ENCODE results near the gene WIPI1.

Gene WIPI1

GRCh38 chr17:68455901-68456338 lies 1.4 kb downstream of the WIPI1 start:
- Histone ChIP-seq H3K4ac (ENCODE audit: low read depth, low read length) (no peak overlapping the region), H2BK120ac (ENCODE audit: low read depth, low read length) (no peak overlapping the region), H3K27ac (ENCODE audit: low read depth, low read length) (no peak overlapping the region), H3K4me1 (ENCODE audit: control insufficient read depth, low read depth, low read length) (peaks cover 3% of the 10 kb centered on the region), H3K79me1 (ENCODE audit: low read length) (no peaks in the 10 kb centered on the region), H2BK5ac (ENCODE audit: low read length) (no peak overlapping the region), H3K4me3 (ENCODE audit: low read length) (no peak overlapping the region), H4K5ac (ENCODE audit: low read length) (no peak overlapping the region), H2BK15ac (replicated peaks; ENCODE audit: low read depth) (no peak overlapping the region), H3K18ac (ENCODE audit: low read length) (no peak overlapping the region), H4K8ac (ENCODE audit: low read depth, low read length) (no peak overlapping the region), H3K56ac (ENCODE audit: low read length) (peak overlapping the region; percentile 88), H2AK5ac (ENCODE audit: low read length) (no peak overlapping the region), H3K36me3 (ENCODE audit: control insufficient read depth, insufficient read depth, low read length) (no peaks in the 10 kb centered on the region), H3K79me2 (ENCODE audit: control insufficient read depth, insufficient read depth, low read length) (no peaks in the 10 kb centered on the region), H3K4me2 (ENCODE audit: low read length) (peak overlapping the region; percentile 35), H3K9ac (ENCODE audit: low read length) (peak overlapping the region; percentile 34), H3K23ac (ENCODE audit: low read length) (no peak overlapping the region), H3K27me3 (ENCODE audit: insufficient read depth, low read length, poor library complexity) (no peaks in the 10 kb centered on the region)
- DNase-seq, result no peak
- WGBS (ENCODE audit: extremely low coverage, insufficient coverage, low lambda C conversion rate), result no CpG with 5 or more reads among the region's 4 CpGs

GRCh38 chr17:68453991-68454665 lies 3.2 kb downstream of the WIPI1 start:
- H3K27ac ChIP-seq (ENCODE audit: low read depth, low read length), result no peak overlapping the region
- no peak overlapping the region for H3K4ac ChIP-seq (ENCODE audit: low read depth, low read length)
- no peaks in the 10 kb centered on the region for H3K36me3 ChIP-seq (ENCODE audit: control insufficient read depth, insufficient read depth, low read length)
- no peak overlapping the region for H2BK5ac ChIP-seq (ENCODE audit: low read length)
- H3K4me3 ChIP-seq (ENCODE audit: low read length), result no peak overlapping the region
- H3K27me3 ChIP-seq (ENCODE audit: insufficient read depth, low read length, poor library complexity), result no peaks in the 10 kb centered on the region
- H3K56ac ChIP-seq (ENCODE audit: low read length), result no peak overlapping the region
- no peaks in the 10 kb centered on the region for H3K79me1 ChIP-seq (ENCODE audit: low read length)
- H3K4me1 ChIP-seq (ENCODE audit: control insufficient read depth, low read depth, low read length), result peaks cover 3% of the 10 kb centered on the region
- no peak for DNase-seq
- no peak overlapping the region for H3K9ac ChIP-seq (ENCODE audit: low read length)
- H4K5ac ChIP-seq (ENCODE audit: low read length), result no peak overlapping the region
- no CpG with 5 or more reads among the region's 5 CpGs for WGBS (ENCODE audit: extremely low coverage, insufficient coverage, low lambda C conversion rate)
- no peak overlapping the region for H3K4me2 ChIP-seq (ENCODE audit: low read length)
- H2BK15ac ChIP-seq (replicated peaks; ENCODE audit: low read depth), result no peak overlapping the region
- H2AK5ac ChIP-seq (ENCODE audit: low read length), result no peak overlapping the region
- no peaks in the 10 kb centered on the region for H3K79me2 ChIP-seq (ENCODE audit: control insufficient read depth, insufficient read depth, low read length)
- no peak overlapping the region for H2BK120ac ChIP-seq (ENCODE audit: low read depth, low read length)
- H3K18ac ChIP-seq (ENCODE audit: low read length), result no peak overlapping the region
- H4K8ac ChIP-seq (ENCODE audit: low read depth, low read length), result no peak overlapping the region
- H3K23ac ChIP-seq (ENCODE audit: low read length), result no peak overlapping the region

GRCh38 chr17:68452724-68453290 lies 4.5 kb downstream of the WIPI1 start:
- H3K4ac ChIP-seq (ENCODE audit: low read depth, low read length), result no peak overlapping the region
- H4K5ac ChIP-seq (ENCODE audit: low read length), result no peak overlapping the region
- H3K9ac ChIP-seq (ENCODE audit: low read length), result no peak overlapping the region
- H3K4me3 ChIP-seq (ENCODE audit: low read length), result no peak overlapping the region
- no peak overlapping the region for H3K56ac ChIP-seq (ENCODE audit: low read length)
- H3K4me1 ChIP-seq (ENCODE audit: control insufficient read depth, low read depth, low read length), result peaks cover 3% of the 10 kb centered on the region
- no peak overlapping the region for H2BK15ac ChIP-seq (replicated peaks; ENCODE audit: low read depth)
- no peak overlapping the region for H4K8ac ChIP-seq (ENCODE audit: low read depth, low read length)
- no peak overlapping the region for H2BK120ac ChIP-seq (ENCODE audit: low read depth, low read length)
- H3K23ac ChIP-seq (ENCODE audit: low read length), result no peak overlapping the region
- no peak overlapping the region for H2AK5ac ChIP-seq (ENCODE audit: low read length)
- H3K27ac ChIP-seq (ENCODE audit: low read depth, low read length), result no peak overlapping the region
- no CpG with 5 or more reads among the region's 6 CpGs for WGBS (ENCODE audit: extremely low coverage, insufficient coverage, low lambda C conversion rate)
- H3K18ac ChIP-seq (ENCODE audit: low read length), result no peak overlapping the region
- DNase-seq, result no peak
- no peaks in the 10 kb centered on the region for H3K79me2 ChIP-seq (ENCODE audit: control insufficient read depth, insufficient read depth, low read length)
- no peaks in the 10 kb centered on the region for H3K27me3 ChIP-seq (ENCODE audit: insufficient read depth, low read length, poor library complexity)
- H3K79me1 ChIP-seq (ENCODE audit: low read length), result no peaks in the 10 kb centered on the region
- H3K36me3 ChIP-seq (ENCODE audit: control insufficient read depth, insufficient read depth, low read length), result no peaks in the 10 kb centered on the region
- no peak overlapping the region for H2BK5ac ChIP-seq (ENCODE audit: low read length)
- no peak overlapping the region for H3K4me2 ChIP-seq (ENCODE audit: low read length)

GRCh38 chr17:68451670-68452354 lies 5.5 kb downstream of the WIPI1 start:
- Histone ChIP-seq H3K56ac (ENCODE audit: low read length) (no peak overlapping the region), H3K27ac (ENCODE audit: low read depth, low read length) (no peak overlapping the region), H3K36me3 (ENCODE audit: control insufficient read depth, insufficient read depth, low read length) (no peaks in the 10 kb centered on the region)

DNA sequence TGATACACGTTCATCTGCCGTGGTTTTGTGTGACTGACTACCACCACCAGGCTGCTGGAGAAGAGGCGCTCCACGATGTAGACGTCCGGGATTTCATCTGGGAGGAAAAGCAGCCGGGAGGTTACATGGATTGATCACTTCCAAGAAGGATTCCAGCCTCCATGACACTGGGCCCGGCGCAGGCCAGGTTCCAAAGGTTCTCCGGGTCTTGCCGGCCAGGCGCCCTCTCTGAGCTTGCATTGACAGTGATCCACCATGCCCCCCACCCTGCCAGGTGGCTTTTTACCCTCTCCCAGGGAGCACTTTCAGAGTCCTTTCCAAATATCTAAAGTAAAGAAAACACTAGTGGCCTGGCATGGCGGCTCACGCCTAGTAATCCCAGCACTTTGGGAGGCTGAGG lies 6.5 kb downstream of the WIPI1 start:
- Histone ChIP-seq H3K9ac (ENCODE audit: low read length) (no peak overlapping the region), H2BK5ac (ENCODE audit: low read length) (no peak overlapping the region), H2BK120ac (ENCODE audit: low read depth, low read length) (no peak overlapping the region), H3K4ac (ENCODE audit: low read depth, low read length) (no peak overlapping the region), H3K36me3 (ENCODE audit: control insufficient read depth, insufficient read depth, low read length) (no peaks in the 10 kb centered on the region), H3K4me1 (ENCODE audit: control insufficient read depth, low read depth, low read length) (no peaks in the 10 kb centered on the region), H3K4me2 (ENCODE audit: low read length) (no peak overlapping the region), H3K18ac (ENCODE audit: low read length) (no peak overlapping the region), H3K79me2 (ENCODE audit: control insufficient read depth, insufficient read depth, low read length) (no peaks in the 10 kb centered on the region), H3K79me1 (ENCODE audit: low read length) (no peaks in the 10 kb centered on the region), H2AK5ac (ENCODE audit: low read length) (no peak overlapping the region), H3K23ac (ENCODE audit: low read length) (no peak overlapping the region), H4K5ac (ENCODE audit: low read length) (no peak overlapping the region), H4K8ac (ENCODE audit: low read depth, low read length) (no peak overlapping the region), H3K27me3 (ENCODE audit: insufficient read depth, low read length, poor library complexity) (no peaks in the 10 kb centered on the region), H2BK15ac (replicated peaks; ENCODE audit: low read depth) (no peak overlapping the region), H3K4me3 (ENCODE audit: low read length) (no peak overlapping the region), H3K56ac (ENCODE audit: low read length) (no peak overlapping the region), H3K27ac (ENCODE audit: low read depth, low read length) (no peak overlapping the region)
- DNase-seq, result no peak
- no CpG with 5 or more reads among the region's 14 CpGs for WGBS (ENCODE audit: extremely low coverage, insufficient coverage, low lambda C conversion rate)

More at GRCh38 chr17:68451670-68452354, 5.5 kb downstream of the WIPI1 start:
- Histone ChIP-seq H3K9ac (ENCODE audit: low read length) (no peak overlapping the region), H3K4ac (ENCODE audit: low read depth, low read length) (no peak overlapping the region), H3K4me1 (ENCODE audit: control insufficient read depth, low read depth, low read length) (peaks cover 3% of the 10 kb centered on the region), H2AK5ac (ENCODE audit: low read length) (no peak overlapping the region), H4K5ac (ENCODE audit: low read length) (no peak overlapping the region), H3K4me2 (ENCODE audit: low read length) (no peak overlapping the region), H4K8ac (ENCODE audit: low read depth, low read length) (no peak overlapping the region), H3K27me3 (ENCODE audit: insufficient read depth, low read length, poor library complexity) (no peaks in the 10 kb centered on the region), H2BK5ac (ENCODE audit: low read length) (no peak overlapping the region), H3K4me3 (ENCODE audit: low read length) (no peak overlapping the region), H3K79me1 (ENCODE audit: low read length) (no peaks in the 10 kb centered on the region), H3K18ac (ENCODE audit: low read length) (no peak overlapping the region), H2BK120ac (ENCODE audit: low read depth, low read length) (no peak overlapping the region), H2BK15ac (replicated peaks; ENCODE audit: low read depth) (no peak overlapping the region), H3K23ac (ENCODE audit: low read length) (no peak overlapping the region), H3K79me2 (ENCODE audit: control insufficient read depth, insufficient read depth, low read length) (no peaks in the 10 kb centered on the region)
- no peak for DNase-seq
- no CpG with 5 or more reads among the region's 5 CpGs for WGBS (ENCODE audit: extremely low coverage, insufficient coverage, low lambda C conversion rate)
